Measurements from ENCODE around the gene NLGN1. TPM values are rescaled to one million over a fixed set of nuclear protein-coding genes. Genes with fewer than 3 reads are reported as not detected.

The NLGN1 gene
- total and polyA plus RNA-seq, 11 donors, result 1.8 to 27.6 (median 15.5) TPM

DNA sequence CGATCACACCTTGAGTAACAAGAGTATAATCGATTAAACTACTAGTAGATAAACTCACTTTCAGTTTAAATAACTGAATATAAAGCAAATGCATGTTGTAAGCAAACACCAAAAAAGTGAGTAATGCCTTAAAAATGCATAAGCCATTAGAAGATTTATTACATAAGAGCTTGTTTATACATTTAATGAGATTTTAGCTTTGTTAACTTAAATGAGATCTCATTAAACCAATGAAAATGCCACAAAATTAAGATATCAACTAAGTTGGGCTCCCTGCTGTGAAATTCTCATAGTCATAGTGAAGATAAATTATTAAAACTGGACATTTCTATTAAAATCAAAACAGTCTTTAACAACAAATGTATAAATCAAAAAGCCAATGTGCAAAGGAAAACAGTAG, 701.2 kb downstream of the NLGN1 start:
- TF ChIP-seq, protein P1, sequence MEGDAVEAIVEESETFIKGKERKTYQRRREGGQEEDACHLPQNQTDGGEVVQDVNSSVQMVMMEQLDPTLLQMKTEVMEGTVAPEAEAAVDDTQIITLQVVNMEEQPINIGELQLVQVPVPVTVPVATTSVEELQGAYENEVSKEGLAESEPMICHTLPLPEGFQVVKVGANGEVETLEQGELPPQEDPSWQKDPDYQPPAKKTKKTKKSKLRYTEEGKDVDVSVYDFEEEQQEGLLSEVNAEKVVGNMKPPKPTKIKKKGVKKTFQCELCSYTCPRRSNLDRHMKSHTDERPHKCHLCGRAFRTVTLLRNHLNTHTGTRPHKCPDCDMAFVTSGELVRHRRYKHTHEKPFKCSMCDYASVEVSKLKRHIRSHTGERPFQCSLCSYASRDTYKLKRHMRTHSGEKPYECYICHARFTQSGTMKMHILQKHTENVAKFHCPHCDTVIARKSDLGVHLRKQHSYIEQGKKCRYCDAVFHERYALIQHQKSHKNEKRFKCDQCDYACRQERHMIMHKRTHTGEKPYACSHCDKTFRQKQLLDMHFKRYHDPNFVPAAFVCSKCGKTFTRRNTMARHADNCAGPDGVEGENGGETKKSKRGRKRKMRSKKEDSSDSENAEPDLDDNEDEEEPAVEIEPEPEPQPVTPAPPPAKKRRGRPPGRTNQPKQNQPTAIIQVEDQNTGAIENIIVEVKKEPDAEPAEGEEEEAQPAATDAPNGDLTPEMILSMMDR (IDR thresholded peaks at IDR 0.05), result no peak
- no peak for TF ChIP-seq POLR2A (IDR thresholded peaks at IDR 0.05)
- Histone ChIP-seq H3K27ac (no peak overlapping the region), H3K36me3 (no peaks in the 10 kb centered on the region), H3K9me3 (no peaks in the 10 kb centered on the region), H3K27me3 (no peaks in the 10 kb centered on the region), H3K4me1 (no peaks in the 10 kb centered on the region), H3K4me3 (no peak overlapping the region)
- DNase-seq (no peak), ATAC-seq (no peak)
- WGBS, 4 donors, result 85 to 93% (median 92%) methylated on average over 2 of the region's 2 CpGs
- intact Hi-C loops (cut with DNase I), result no loop called here

DNA sequence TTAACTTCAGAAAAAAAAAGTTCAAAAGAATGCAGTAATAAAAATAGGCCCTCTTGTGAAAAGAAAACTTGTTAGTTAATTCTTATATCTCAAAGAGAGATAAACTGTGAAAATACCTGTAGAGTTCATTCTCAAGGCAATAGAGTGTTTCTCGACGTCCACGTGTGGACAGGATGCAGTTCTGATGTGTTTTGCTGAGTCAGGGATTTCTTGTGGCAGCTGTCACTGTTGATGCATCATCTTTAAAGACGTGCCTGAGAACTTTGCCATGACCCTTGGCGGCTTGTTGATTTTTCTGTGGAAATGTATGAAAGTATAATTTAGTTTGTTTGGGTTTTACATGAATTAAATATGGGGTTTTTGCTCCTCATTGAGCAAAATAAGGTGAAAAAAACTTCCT, 702.2 kb downstream of the NLGN1 start:
- H3K27me3 ChIP-seq, result no peaks in the 10 kb centered on the region
- no peak for TF ChIP-seq POLR2A (IDR thresholded peaks at IDR 0.05)
- TF ChIP-seq, protein P1 (IDR thresholded peaks at IDR 0.05), result no peak
- WGBS, 4 donors, result 67 to 77% (median 75%) methylated on average over 5 of the region's 5 CpGs
- no peak overlapping the region for H3K4me3 ChIP-seq
- no peak overlapping the region for H3K27ac ChIP-seq
- H3K9me3 ChIP-seq, result no peaks in the 10 kb centered on the region
- H3K36me3 ChIP-seq, result no peaks in the 10 kb centered on the region
- DNase-seq, result no peak
- intact Hi-C loops (cut with DNase I), result no loop called here
- no peaks in the 10 kb centered on the region for H3K4me1 ChIP-seq
- no peak for ATAC-seq

DNA sequence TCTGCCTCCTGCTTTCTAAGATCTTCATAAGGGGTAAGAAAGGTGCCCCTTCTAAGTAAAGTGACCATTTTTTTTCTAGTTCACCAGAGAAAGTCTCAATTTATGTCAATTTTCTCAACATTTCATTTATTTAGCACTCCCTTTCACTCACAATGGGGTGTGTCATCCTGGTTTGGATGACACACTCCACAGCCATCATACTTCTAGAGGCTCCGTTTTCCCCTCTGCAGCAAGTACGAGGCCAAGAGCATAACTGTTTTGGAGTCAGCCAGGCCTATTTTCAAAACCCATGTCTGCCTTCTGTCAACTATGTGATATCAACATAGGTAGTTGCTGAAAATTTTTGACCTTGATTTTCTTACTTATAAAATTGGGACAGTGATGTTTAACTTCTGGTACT, 703.2 kb downstream of the NLGN1 start:
- no peak overlapping the region for H3K4me3 ChIP-seq
- intact Hi-C loops (cut with DNase I), result no loop called here
- no peak overlapping the region for H3K27ac ChIP-seq
- DNase-seq (no peak), ATAC-seq (no peak)
- TF ChIP-seq POLR2A (IDR thresholded peaks at IDR 0.05), result no peak
- TF ChIP-seq, protein P1 (IDR thresholded peaks at IDR 0.05), result no peak
- H3K9me3 ChIP-seq, result no peaks in the 10 kb centered on the region
- H3K36me3 ChIP-seq, result no peaks in the 10 kb centered on the region
- no peaks in the 10 kb centered on the region for H3K4me1 ChIP-seq
- 45 to 55% (median 51%) methylated on average over 2 of the region's 2 CpGs for WGBS, 4 donors
- no peaks in the 10 kb centered on the region for H3K27me3 ChIP-seq

DNA sequence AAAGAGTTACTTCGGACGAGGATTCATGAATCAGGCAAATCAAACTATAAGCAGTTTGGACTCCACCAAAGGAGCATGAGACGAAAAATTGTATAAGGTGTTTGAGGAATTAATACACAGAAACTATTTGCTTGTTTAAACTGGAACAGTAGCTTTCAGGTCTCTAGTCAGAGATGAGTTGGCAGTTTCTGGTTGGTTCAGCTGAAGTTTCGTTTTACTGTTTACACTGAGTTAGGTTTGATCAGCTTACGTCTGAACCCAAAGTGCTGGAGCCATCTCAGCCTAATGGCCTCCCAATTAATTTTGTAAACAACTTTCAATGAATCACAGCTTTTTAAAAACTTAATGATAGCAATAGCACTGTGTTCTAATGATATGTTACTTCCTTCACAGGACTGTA, 703.7 kb downstream of the NLGN1 start:
- 81 to 90% (median 86%) methylated on average over 5 of the region's 5 CpGs for WGBS, 4 donors
- no peaks in the 10 kb centered on the region for H3K9me3 ChIP-seq
- TF ChIP-seq, protein P1 (IDR thresholded peaks at IDR 0.05), result no peak
- TF ChIP-seq POLR2A (IDR thresholded peaks at IDR 0.05), result no peak
- DNase-seq (no peak), ATAC-seq (no peak)
- H3K27me3 ChIP-seq, result no peaks in the 10 kb centered on the region
- H3K36me3 ChIP-seq, result no peaks in the 10 kb centered on the region
- no peak overlapping the region for H3K4me3 ChIP-seq
- H3K4me1 ChIP-seq, result no peaks in the 10 kb centered on the region
- intact Hi-C loops (cut with DNase I), result no loop called here
- H3K27ac ChIP-seq, result no peak overlapping the region

All from heart left ventricle (tissue), 16 donors.